GM23338 (cell line): ENCODE measurements around the gene RASL12. TPM values are rescaled to one million over a fixed set of nuclear protein-coding genes. Genes with fewer than 3 reads are reported as not detected.

ENCODE experiments used
- ATAC-seq: fragments of 200-7000 bp; cut with Tn5 transposase; 3 replicates; pipeline ENCODE4 v1.9.1; 2020
- DNase-seq: peaks from one replicate; pipeline ENCODE4 v3.0.0-alpha.2; 2015; ENCODE audit warnings: low spot score
- H2AFZ ChIP-seq: fragments of 200-600 bp; sonication (generic); 2 replicates; pipeline ENCODE4 v1.8.0; 2016; ENCODE audit warnings: antibody characterized with exemption, mild to moderate bottlenecking, moderate library complexity
- H3F3A ChIP-seq: fragments of 200-600 bp; sonication (generic); replicated peaks from 2 replicates; pipeline ENCODE4 v1.8.0; 2017; ENCODE audit warnings: antibody characterized with exemption, mixed run types, low read depth
- H3K27ac ChIP-seq: fragments of 200-600 bp; sonication (generic); 2 replicates; pipeline ENCODE4 v1.6.1; 2016; ENCODE audit warnings: low read depth
- H3K27me3 ChIP-seq: fragments of 200-600 bp; sonication (generic); 2 replicates; pipeline ENCODE4 v1.8.0; 2016; ENCODE audit warnings: mild to moderate bottlenecking, mixed run types, moderate library complexity; ENCODE audit not compliant: insufficient read depth
- H3K36me3 ChIP-seq: fragments of 200-600 bp; sonication (generic); 2 replicates; pipeline ENCODE4 v1.8.0; 2016; ENCODE audit warnings: mild to moderate bottlenecking; ENCODE audit not compliant: insufficient read depth
- H3K4me1 ChIP-seq: fragments of 200-600 bp; sonication (generic); 2 replicates; pipeline ENCODE4 v1.8.0; 2016; ENCODE audit warnings: mild to moderate bottlenecking, moderate library complexity; ENCODE audit not compliant: insufficient read depth
- H3K4me2 ChIP-seq: fragments of 200-600 bp; sonication (generic); 2 replicates; pipeline ENCODE4 v1.7.1; 2017; ENCODE audit warnings: mixed run types
- H3K4me3 ChIP-seq: fragments of 200-600 bp; sonication (generic); 2 replicates; pipeline ENCODE4 v1.6.1; 2016; ENCODE audit warnings: mixed run types
- H3K79me2 ChIP-seq: fragments of 200-600 bp; sonication (generic); replicated peaks from 2 replicates; pipeline ENCODE4 v1.8.0; 2017; ENCODE audit warnings: mild to moderate bottlenecking; ENCODE audit not compliant: insufficient read depth
- H3K9me2 ChIP-seq: fragments of 200-600 bp; sonication (generic); 2 replicates; pipeline ENCODE4 v1.8.0; 2017; ENCODE audit not compliant: insufficient read depth
- H4K20me1 ChIP-seq: fragments of 200-600 bp; sonication (generic); replicated peaks from 2 replicates; pipeline ENCODE4 v1.8.0; 2017; ENCODE audit warnings: mild to moderate bottlenecking; ENCODE audit not compliant: insufficient read depth
- H3K27ac Mint-ChIP-seq: 2 replicates; pipeline ENCODE4 v1.8.0; 2020; ENCODE audit warnings: inconsistent platforms, mild to moderate bottlenecking, moderate library complexity, mixed read lengths
- H3K27me3 Mint-ChIP-seq: 3 replicates; pipeline ENCODE4 v1.8.0; 2022; ENCODE audit warnings: low read depth, mild to moderate bottlenecking, moderate library complexity, mixed read lengths, inconsistent platforms; ENCODE audit not compliant: insufficient read depth, poor library complexity
- H3K36me3 Mint-ChIP-seq: 3 replicates; pipeline ENCODE4 v1.8.0; 2021; ENCODE audit warnings: low read depth, mild to moderate bottlenecking, inconsistent platforms, moderate library complexity, mixed read lengths
- H3K4me1 Mint-ChIP-seq: 3 replicates; pipeline ENCODE4 v1.8.0; 2020; ENCODE audit warnings: mild to moderate bottlenecking, inconsistent platforms, mixed read lengths
- H3K4me3 Mint-ChIP-seq: 3 replicates; pipeline ENCODE4 v1.8.0; 2021; ENCODE audit warnings: moderate library complexity, mild to moderate bottlenecking, inconsistent platforms, mixed read lengths
- H3K9me3 Mint-ChIP-seq: 3 replicates; pipeline ENCODE4 v1.8.0; 2020; ENCODE audit warnings: moderate library complexity, mild to moderate bottlenecking, inconsistent platforms, mixed read lengths
- CREB1 ChIP-seq: fragments of 250-450 bp; sonication (Bioruptor Pico); IDR thresholded peaks from 2 replicates; pipeline ENCODE4 v1.5.0; 2020; ENCODE audit warnings: low read depth, mild to moderate bottlenecking, moderate library complexity
- EZH2 ChIP-seq: fragments of 200-600 bp; sonication (generic); IDR thresholded peaks from one replicate; pipeline ENCODE4 v1.8.0; 2017; ENCODE audit warnings: antibody characterized with exemption, mild to moderate bottlenecking, low read depth; ENCODE audit not compliant: unreplicated experiment
- JUNB ChIP-seq: IDR thresholded peaks from one replicate; pipeline ENCODE4 v1.6.1; 2016; ENCODE audit warnings: antibody characterized with exemption; ENCODE audit not compliant: unreplicated experiment
- STAT1 ChIP-seq: IDR thresholded peaks from one replicate; pipeline ENCODE4 v1.6.1; 2016; ENCODE audit warnings: antibody characterized with exemption; ENCODE audit not compliant: unreplicated experiment
- ZNF114 ChIP-seq: fragments of 250-450 bp; sonication (Bioruptor Pico); IDR thresholded peaks from 2 replicates; pipeline ENCODE4 v1.5.0; 2020; ENCODE audit warnings: mild to moderate bottlenecking, moderate library complexity
- polyA plus RNA-seq: library from polyadenylated mRNA; unstranded; fragments of >200 nt; fragmentation: Nextera tagmentation; extraction: Ambion mirVana; gene quantifications from 2 replicates; pipeline ENCODE4 v1.2.1, GENCODE V29; 2016
- total RNA-seq: library from RNA; depleted of rRNA; stranded (reverse); fragments of >200 nt; shearing (Covaris generic); gene quantifications from 2 replicates; pipeline ENCODE4 v1.2.3, GENCODE V29; 2014
- TF ChIP-seq, protein P1 (sequence below): IDR thresholded peaks from one replicate; pipeline ENCODE4 v1.6.1; 2018; ENCODE audit warnings: antibody characterized with exemption; ENCODE audit not compliant: unreplicated experiment

RASL12 gene
- total and polyA plus RNA-seq, 2 experiments from 2014 or later = 4.5 to 27.7 TPM

DNA sequence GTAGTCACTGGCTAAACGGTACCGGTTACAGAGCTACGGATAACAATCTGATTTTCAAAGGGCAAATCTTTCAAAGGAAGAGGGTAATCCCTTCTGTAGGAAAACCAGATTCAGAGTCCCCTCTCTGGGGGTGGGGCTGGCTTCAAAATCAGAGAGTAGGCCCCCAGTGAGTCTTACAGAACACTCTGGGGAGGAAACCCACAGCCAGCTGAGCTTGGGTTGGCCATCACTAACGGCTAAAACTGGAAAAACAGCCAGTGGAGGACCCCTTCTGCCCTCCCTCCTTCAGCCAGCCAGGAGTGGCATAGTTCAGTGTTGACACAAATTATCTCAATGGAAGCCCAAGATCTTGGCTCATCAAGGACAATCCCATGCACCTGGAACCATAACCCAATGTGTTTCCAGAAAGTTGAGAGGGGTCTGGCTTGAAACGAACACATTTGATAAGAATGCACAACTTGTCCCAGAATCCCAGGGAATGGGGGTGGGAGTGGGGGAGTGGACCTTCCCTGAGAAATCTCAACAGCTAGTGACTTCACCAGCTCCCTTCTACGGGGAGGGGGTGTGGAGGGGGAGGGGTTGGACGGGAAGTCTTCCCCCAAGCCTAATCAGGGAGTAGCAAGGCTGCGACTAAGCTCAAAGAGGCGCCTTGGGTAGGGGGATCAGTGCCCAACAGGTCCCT is 1.0 kb downstream of the RASL12 start:
- no peaks in the 10 kb centered on the region for H3K79me2 ChIP-seq
- Mint-ChIP-seq H3K9me3 (no peaks in the 10 kb centered on the region), H3K4me3 (peak overlapping the region; percentile 78), H3K36me3 (no peaks in the 10 kb centered on the region; the same call in 2 of the 3 replicates), H3K27ac (no peak overlapping the region), H3K27me3 (peaks cover 15% of the 10 kb centered on the region), H3K4me1 (peaks cover 21% of the 10 kb centered on the region)
- H2AFZ ChIP-seq = peak overlapping the region; percentile 99
- H3K27ac ChIP-seq = no peak overlapping the region
- 0 out of 2 replicates have a peak, but pooled peaks cover 3% of the 10 kb centered on the region for H4K20me1 ChIP-seq
- peaks cover 25% of the 10 kb centered on the region for H3K4me1 ChIP-seq
- DNase-seq (peak; percentile 35), ATAC-seq (peak; percentile 52)
- H3K36me3 ChIP-seq = no peaks in the 10 kb centered on the region
- TF ChIP-seq CREB1 (CRISPR knock-in tag) (no peak), ZNF114 (no peak), JUNB (no peak), STAT1 (no peak)
- TF ChIP-seq, protein P1, sequence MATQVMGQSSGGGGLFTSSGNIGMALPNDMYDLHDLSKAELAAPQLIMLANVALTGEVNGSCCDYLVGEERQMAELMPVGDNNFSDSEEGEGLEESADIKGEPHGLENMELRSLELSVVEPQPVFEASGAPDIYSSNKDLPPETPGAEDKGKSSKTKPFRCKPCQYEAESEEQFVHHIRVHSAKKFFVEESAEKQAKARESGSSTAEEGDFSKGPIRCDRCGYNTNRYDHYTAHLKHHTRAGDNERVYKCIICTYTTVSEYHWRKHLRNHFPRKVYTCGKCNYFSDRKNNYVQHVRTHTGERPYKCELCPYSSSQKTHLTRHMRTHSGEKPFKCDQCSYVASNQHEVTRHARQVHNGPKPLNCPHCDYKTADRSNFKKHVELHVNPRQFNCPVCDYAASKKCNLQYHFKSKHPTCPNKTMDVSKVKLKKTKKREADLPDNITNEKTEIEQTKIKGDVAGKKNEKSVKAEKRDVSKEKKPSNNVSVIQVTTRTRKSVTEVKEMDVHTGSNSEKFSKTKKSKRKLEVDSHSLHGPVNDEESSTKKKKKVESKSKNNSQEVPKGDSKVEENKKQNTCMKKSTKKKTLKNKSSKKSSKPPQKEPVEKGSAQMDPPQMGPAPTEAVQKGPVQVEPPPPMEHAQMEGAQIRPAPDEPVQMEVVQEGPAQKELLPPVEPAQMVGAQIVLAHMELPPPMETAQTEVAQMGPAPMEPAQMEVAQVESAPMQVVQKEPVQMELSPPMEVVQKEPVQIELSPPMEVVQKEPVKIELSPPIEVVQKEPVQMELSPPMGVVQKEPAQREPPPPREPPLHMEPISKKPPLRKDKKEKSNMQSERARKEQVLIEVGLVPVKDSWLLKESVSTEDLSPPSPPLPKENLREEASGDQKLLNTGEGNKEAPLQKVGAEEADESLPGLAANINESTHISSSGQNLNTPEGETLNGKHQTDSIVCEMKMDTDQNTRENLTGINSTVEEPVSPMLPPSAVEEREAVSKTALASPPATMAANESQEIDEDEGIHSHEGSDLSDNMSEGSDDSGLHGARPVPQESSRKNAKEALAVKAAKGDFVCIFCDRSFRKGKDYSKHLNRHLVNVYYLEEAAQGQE = no peak
- H3K27me3 ChIP-seq = peaks cover 11% of the 10 kb centered on the region
- H3K9me2 ChIP-seq = no peaks in the 10 kb centered on the region
- H3F3A ChIP-seq = peaks cover 5% of the 10 kb centered on the region; the same call in 1 of the 2 replicates
- peak overlapping the region; percentile 73 for H3K4me3 ChIP-seq
- peak overlapping the region; percentile 93 for H3K4me2 ChIP-seq

DNA sequence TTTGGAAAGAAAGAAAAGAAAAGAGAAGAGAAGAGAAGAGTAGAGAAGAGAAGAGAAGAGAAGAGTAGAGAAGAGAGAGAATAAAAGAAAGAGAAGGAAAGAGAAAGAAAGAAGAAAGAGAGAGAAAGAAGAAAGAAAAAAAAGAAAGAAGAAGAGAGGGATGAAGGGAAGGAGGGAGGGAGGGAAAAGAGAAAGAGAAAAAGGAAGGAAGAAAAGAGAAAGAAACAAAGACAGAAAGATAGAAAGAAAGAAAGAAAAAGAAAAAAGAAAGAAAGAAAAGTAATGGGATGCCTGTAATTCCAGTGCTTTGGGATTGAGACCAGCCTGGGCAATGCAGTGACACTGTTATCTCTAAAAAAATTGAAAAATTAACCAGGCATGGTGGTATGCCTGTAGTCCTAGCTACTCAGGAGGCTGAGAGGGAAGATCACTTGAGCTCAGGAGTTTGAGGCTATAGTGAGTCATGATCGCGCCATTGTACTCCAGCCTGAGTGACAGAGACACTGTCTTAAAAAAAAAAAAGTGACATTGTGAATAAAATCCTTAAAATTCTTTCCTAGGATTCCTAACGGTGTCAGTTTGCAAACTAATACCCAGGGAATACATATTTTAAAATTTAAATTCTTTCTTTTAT is 1.7 kb downstream of the RASL12 start:
- TF ChIP-seq EZH2 (no peak), CREB1 (CRISPR knock-in tag) (no peak)
- no peaks in the 10 kb centered on the region for H3K36me3 ChIP-seq
- peak overlapping the region; percentile 93 for H3K4me2 ChIP-seq
- peaks cover 5% of the 10 kb centered on the region; the same call in 1 of the 2 replicates for H3F3A ChIP-seq
- H3K27me3 ChIP-seq = peaks cover 11% of the 10 kb centered on the region
- peak overlapping the region; percentile 73 for H3K4me3 ChIP-seq
- no peak overlapping the region for H3K27ac Mint-ChIP-seq
- no peak overlapping the region for H3K4me3 Mint-ChIP-seq
- ATAC-seq (no peak), DNase-seq (no peak)
- no peaks in the 10 kb centered on the region for H3K79me2 ChIP-seq
- H3K9me3 Mint-ChIP-seq = no peaks in the 10 kb centered on the region
- H4K20me1 ChIP-seq = 0 out of 2 replicates have a peak, but pooled peaks cover 3% of the 10 kb centered on the region
- no peaks in the 10 kb centered on the region; the same call in 2 of the 3 replicates for H3K36me3 Mint-ChIP-seq
- no peak overlapping the region for H2AFZ ChIP-seq
- H3K27ac ChIP-seq = no peak overlapping the region; the same call in 1 of the 2 replicates
- H3K27me3 Mint-ChIP-seq = peaks cover 15% of the 10 kb centered on the region
- H3K4me1 Mint-ChIP-seq = peaks cover 21% of the 10 kb centered on the region
- no peaks in the 10 kb centered on the region for H3K9me2 ChIP-seq
- peaks cover 25% of the 10 kb centered on the region for H3K4me1 ChIP-seq
